ENCODE measurements around the gene AK9.
"Not testable (repeated sequence)": the region's sequence is repeated elsewhere in the genome, so short reads cannot be mapped to it uniquely, and the experiment has no call there.

AK9 gene

GRCh38 chr6:109690737-109691621 is at the start of gene AK9, which contains the start of gene FIG4:
TSS of gene AK9 (minus strand) at chr6:109691202. CDS start at chr6:109675745, 15,457 bp downstream.
TSS of gene FIG4 (plus strand) at chr6:109691296. CDS start at chr6:109691436, 140 bp downstream.
- H3K4me3 ChIP-seq, result peak within 1 kb of the TSS; percentile 56 to 91 (median 80)
- H3K27ac ChIP-seq, result peak within 1 kb of the TSS in 20 of 21 experiments; percentile 67 to 90 (median 80)

- Histone ChIP-seq H3K27ac (no peak overlapping the region), H3K4me3 (no peak overlapping the region)
Measured at GRCh38 chr6:109740787-109741186, 49.8 kb upstream of the AK9 start.

- Histone ChIP-seq H3K27ac (no peak overlapping the region), H3K4me3 (no peak overlapping the region)
Measured at GRCh38 chr6:109739686-109740085, 48.7 kb upstream of the AK9 start.

GRCh38 chr6:109738667-109739066 is 47.7 kb upstream of the AK9 start:
- H3K27ac ChIP-seq, result no peak overlapping the region
- no peak overlapping the region for H3K4me3 ChIP-seq

GRCh38 chr6:109738255-109738654 is 47.3 kb upstream of the AK9 start:
- Histone ChIP-seq H3K4me3 (no peak overlapping the region), H3K27ac (no peak overlapping the region)

GRCh38 chr6:109736273-109737025 is 45.4 kb upstream of the AK9 start:
- no peak overlapping the region for H3K27ac ChIP-seq
- no peak overlapping the region for H3K4me3 ChIP-seq

- not testable (repeated sequence) for H3K4me3 ChIP-seq, H3K27ac ChIP-seq
Measured at GRCh38 chr6:109725250-109725649, 34.2 kb upstream of the AK9 start.

GRCh38 chr6:109722564-109723254 is 31.7 kb upstream of the AK9 start:
- Histone ChIP-seq H3K27ac (peak overlapping the region in 2 of 21 experiments; percentile 54 to 67), H3K4me3 (no peak overlapping the region)

GRCh38 chr6:109722011-109722410 is 31.0 kb upstream of the AK9 start:
- no peak overlapping the region for H3K4me3 ChIP-seq
- peak overlapping the region in 2 of 21 experiments; percentile 59 to 79 for H3K27ac ChIP-seq

- no peak overlapping the region for H3K4me3 ChIP-seq
- peak overlapping the region in 9 of 21 experiments; percentile 36 to 79 (median 54) for H3K27ac ChIP-seq
Measured at GRCh38 chr6:109720311-109720710, 29.3 kb upstream of the AK9 start.

GRCh38 chr6:109718991-109719390 is 28.0 kb upstream of the AK9 start:
- Histone ChIP-seq H3K27ac (peak overlapping the region in 2 of 21 experiments; percentile 42 to 47), H3K4me3 (no peak overlapping the region)

GRCh38 chr6:109717971-109718370 is 27.0 kb upstream of the AK9 start:
- no peak overlapping the region for H3K4me3 ChIP-seq
- H3K27ac ChIP-seq, result no peak overlapping the region

GRCh38 chr6:109715616-109716015 is 24.6 kb upstream of the AK9 start:
- H3K4me3 ChIP-seq, result no peak overlapping the region
- no peak overlapping the region for H3K27ac ChIP-seq

- Histone ChIP-seq H3K27ac (no peak overlapping the region), H3K4me3 (no peak overlapping the region)
Measured at GRCh38 chr6:109714611-109715010, 23.6 kb upstream of the AK9 start.

GRCh38 chr6:109714166-109714565 is 23.2 kb upstream of the AK9 start:
- H3K27ac ChIP-seq, result no peak overlapping the region
- no peak overlapping the region for H3K4me3 ChIP-seq

- H3K27ac ChIP-seq, result no peak overlapping the region
- no peak overlapping the region for H3K4me3 ChIP-seq
Measured at GRCh38 chr6:109713097-109713496, 22.1 kb upstream of the AK9 start.

GRCh38 chr6:109708099-109708498 is 17.1 kb upstream of the AK9 start:
- H3K4me3 ChIP-seq, H3K27ac ChIP-seq: not testable (repeated sequence)

- Histone ChIP-seq H3K27ac (peak overlapping the region in 3 of 21 experiments; percentile 12 to 42 (median 41)), H3K4me3 (no peak overlapping the region)
Measured at GRCh38 chr6:109706513-109706912, 15.5 kb upstream of the AK9 start.

- Histone ChIP-seq H3K4me3 (no peak overlapping the region), H3K27ac (no peak overlapping the region)
Measured at GRCh38 chr6:109705258-109705657, 14.3 kb upstream of the AK9 start.

- Histone ChIP-seq H3K27ac (no peak overlapping the region), H3K4me3 (no peak overlapping the region)
Measured at GRCh38 chr6:109702791-109703190, 11.8 kb upstream of the AK9 start.

Measured in skin epidermis (tissue), 12 donors.